Panc1 (cell line): Measurements from ENCODE around the gene ARMC3.

ENCODE experiments used
- CTCF ChIP-seq: fragments of 450-650 bp; IDR thresholded peaks from 2 replicates; pipeline ENCODE4 v1.5.1; 2017; ENCODE audit warnings: mild to moderate bottlenecking
- POLR2AphosphoS5 ChIP-seq: IDR thresholded peaks from 2 replicates; pipeline ENCODE4 v1.6.1; 2012; ENCODE audit warnings: mild to moderate bottlenecking, low read depth, low read length, moderate library complexity

- TF ChIP-seq CTCF (peak; percentile 69; the same call in 1 of the 2 replicates), POLR2AphosphoS5 (no peak)
Observed at GRCh38 chr10:22988581-22989360, 60.9 kb downstream of the ARMC3 start.
